GM12878 (cell line): ENCODE data around the gene ZNF107. TPM values are rescaled to one million over a fixed set of nuclear protein-coding genes. Genes with fewer than 3 reads are reported as not detected.

Source experiments
- ATAC-seq: fragments of 200-7000 bp; cut with Tn5 transposase; 3 replicates; pipeline ENCODE4 v1.9.1; 2020; ENCODE audit warnings: mild to moderate bottlenecking, moderate library complexity
- BruUV-seq: library from RNA; stranded (reverse); fragments of 400-500 nt; replicated peaks from 2 replicates; lab custom pipeline; 2021; lab: Mats Ljungman, UMichigan
- CTCF ChIA-PET: fragments of 300-600 bp; sonication (Branson Sonifier 250); formaldehyde crosslinking; extraction: SDS; loops from one replicate; lab custom pipeline; 2021; ENCODE audit warnings: inconsistent platforms; lab: Yijun Ruan, JAX
- POLR2A ChIA-PET: fragments of 350-600 bp; formaldehyde crosslinking; extraction: SDS; loops from one replicate; lab custom pipeline; 2021; ENCODE audit warnings: inconsistent platforms; lab: Charles Lee
- RAD21 ChIA-PET: fragments of 300-600 bp; sonication (Branson Sonifier 250); formaldehyde crosslinking; loops from one replicate; lab custom pipeline; 2023; ENCODE audit warnings: antibody characterized with exemption; ENCODE audit not compliant: unreplicated experiment; lab: Charles Lee
- SMC1A ChIA-PET: fragments of 300-600 bp; sonication (Branson Sonifier 250); formaldehyde crosslinking; loops from one replicate; lab custom pipeline; 2023; ENCODE audit not compliant: unreplicated experiment, uncharacterized antibody; lab: Charles Lee
- DNase-seq: peaks from one replicate; pipeline ENCODE4 v3.0.0-alpha.2; 2011; ENCODE audit warnings: low read depth, low spot score
- FAIRE-seq: peaks from 3 replicates; lab custom pipeline; 2011; peaks lifted over from hg19 to GRCh38; lab: Jason Lieb, UNC
- H2AFZ ChIP-seq: 2 replicates; pipeline ENCODE4 v1.6.0; 2011; ENCODE audit warnings: low read depth, low read length, control low read depth; ENCODE audit not compliant: control insufficient read depth
- H3K27ac ChIP-seq: 2 replicates; pipeline ENCODE4 v1.5.1; 2011; ENCODE audit warnings: control low read depth; ENCODE audit not compliant: control insufficient read depth, insufficient read depth
- H3K27me3 ChIP-seq, 2 experiments: replicated peaks in 1 of 2; 2 replicates each; pipeline versions ENCODE4 v1.6.0 to v1.6.1; 2011; ENCODE audit warnings: low read length in 1 of 2; ENCODE audit not compliant: control insufficient read depth in 2 of 2, insufficient read depth in 2 of 2
- H3K36me3 ChIP-seq, 2 experiments: 2 replicates each; pipeline ENCODE4 v1.5.1; 2011; ENCODE audit warnings: low read length in 1 of 2; ENCODE audit not compliant: control insufficient read depth in 2 of 2, insufficient read depth in 2 of 2
- H3K4me1 ChIP-seq: 2 replicates; pipeline ENCODE4 v1.6.1; 2011; ENCODE audit warnings: mild to moderate bottlenecking, low read length, moderate library complexity, mixed read lengths; ENCODE audit not compliant: control insufficient read depth, insufficient read depth
- H3K4me2 ChIP-seq: 2 replicates; pipeline ENCODE4 v1.6.0; 2011; ENCODE audit warnings: control low read depth; ENCODE audit not compliant: control insufficient read depth, insufficient read depth
- H3K4me3 ChIP-seq: fragments of 200-600 bp; sonication (generic); 2 replicates; pipeline ENCODE4 v1.5.1; 2016
- H3K79me2 ChIP-seq: 2 replicates; pipeline ENCODE4 v1.6.0; 2011; ENCODE audit warnings: low read length; ENCODE audit not compliant: control insufficient read depth, insufficient read depth
- H3K9ac ChIP-seq: 2 replicates; pipeline ENCODE4 v1.8.0; 2011; ENCODE audit warnings: low read length, control low read depth, mixed read lengths; ENCODE audit not compliant: control insufficient read depth, insufficient read depth
- H3K9me3 ChIP-seq: replicated peaks from 3 replicates; pipeline ENCODE4 v1.5.1; 2011; ENCODE audit warnings: mild to moderate bottlenecking, low read length; ENCODE audit not compliant: control insufficient read depth, insufficient read depth
- H4K20me1 ChIP-seq: 2 replicates; pipeline ENCODE4 v1.6.0; 2011; ENCODE audit not compliant: control insufficient read depth, insufficient read depth
- ATF2 ChIP-seq: IDR thresholded peaks from 2 replicates; pipeline ENCODE4 v1.6.1; 2012; ENCODE audit warnings: low read length, inconsistent platforms
- ATF3 ChIP-seq: IDR thresholded peaks from 2 replicates; pipeline ENCODE4 v1.6.1; 2011; ENCODE audit warnings: low read depth, mild to moderate bottlenecking, low read length, moderate library complexity, borderline replicate concordance; ENCODE audit errors: extremely low read depth
- BACH1 ChIP-seq: fragments of 450-650 bp; IDR thresholded peaks from 2 replicates; pipeline ENCODE4 v1.6.1; 2017; ENCODE audit warnings: mild to moderate bottlenecking, borderline replicate concordance
- BRCA1 ChIP-seq: IDR thresholded peaks from 2 replicates; pipeline ENCODE4 v1.6.1; 2011; ENCODE audit warnings: low read depth, low read length, improper control_type of control experiment
- CBX5 ChIP-seq: sonication (generic); IDR thresholded peaks from 2 replicates; pipeline ENCODE4 v1.6.1; 2016; ENCODE audit warnings: low read depth, moderate library complexity, mild to moderate bottlenecking, inconsistent platforms
- DPF2 ChIP-seq: fragments of 450-650 bp; IDR thresholded peaks from 2 replicates; pipeline ENCODE4 v1.6.1; 2017; ENCODE audit warnings: mild to moderate bottlenecking
- EP300 ChIP-seq, 2 experiments: fragments of 150-350 bp in 1 of 2; IDR thresholded peaks; 2 replicates each; pipeline ENCODE4 v1.6.1; 2011 to 2012; ENCODE audit warnings: low read depth in 2 of 2, low read length in 2 of 2, borderline replicate concordance in 1 of 2, improper control_type of control experiment in 1 of 2, inconsistent platforms in 1 of 2; ENCODE audit not compliant: control insufficient read depth in 1 of 2
- ESRRA ChIP-seq: IDR thresholded peaks from 2 replicates; pipeline ENCODE4 v1.6.1; 2012; ENCODE audit warnings: mild to moderate bottlenecking, low read length, improper control_type of control experiment
- GATAD2B ChIP-seq: fragments of 450-650 bp; conservative IDR thresholded peaks from 2 replicates; pipeline ENCODE4 v1.6.1; 2017; ENCODE audit warnings: low read depth, mild to moderate bottlenecking, moderate library complexity
- HDAC6 ChIP-seq: fragments of 200-600 bp; sonication (generic); IDR thresholded peaks from one replicate; pipeline ENCODE4 v1.8.0; 2017; ENCODE audit warnings: antibody characterized with exemption; ENCODE audit not compliant: unreplicated experiment
- IRF3 ChIP-seq: fragments of 450-650 bp; IDR thresholded peaks from 2 replicates; pipeline ENCODE4 v1.6.1; 2014; ENCODE audit warnings: mild to moderate bottlenecking
- KLF5 ChIP-seq: fragments of 450-650 bp; IDR thresholded peaks from 2 replicates; pipeline ENCODE4 v1.6.1; 2014; ENCODE audit warnings: mild to moderate bottlenecking; ENCODE audit not compliant: partially characterized antibody
- NFYA ChIP-seq: IDR thresholded peaks from 2 replicates; pipeline ENCODE4 v1.6.1; 2011; ENCODE audit warnings: low read depth, mild to moderate bottlenecking, low read length, improper control_type of control experiment, borderline replicate concordance
- NR2C1 ChIP-seq: fragments of 450-650 bp; IDR thresholded peaks from 2 replicates; pipeline ENCODE4 v1.6.1; 2017; ENCODE audit warnings: antibody characterized with exemption, mild to moderate bottlenecking, moderate library complexity
- NRF1 ChIP-seq: conservative IDR thresholded peaks from 2 replicates; pipeline ENCODE4 v1.6.1; 2011; ENCODE audit warnings: mild to moderate bottlenecking, low read depth, low read length, improper control_type of control experiment
- PAX8 ChIP-seq: fragments of 450-650 bp; IDR thresholded peaks from 2 replicates; pipeline ENCODE4 v1.6.1; 2017; ENCODE audit warnings: mild to moderate bottlenecking, moderate library complexity
- POLR2A ChIP-seq: IDR thresholded peaks from 2 replicates; pipeline ENCODE4 v1.6.1; 2011; ENCODE audit warnings: low read depth, mild to moderate bottlenecking, low read length
- POLR2AphosphoS5 ChIP-seq: IDR thresholded peaks from 2 replicates; pipeline ENCODE4 v1.6.1; 2011; ENCODE audit warnings: mild to moderate bottlenecking, low read length, inconsistent platforms
- RB1 ChIP-seq: fragments of 450-650 bp; formaldehyde crosslinking; IDR thresholded peaks from 2 replicates; pipeline ENCODE4 v1.6.1; 2017; ENCODE audit warnings: mild to moderate bottlenecking, borderline replicate concordance
- SMAD5 ChIP-seq: IDR thresholded peaks from 2 replicates; pipeline ENCODE4 v1.6.1; 2016; ENCODE audit warnings: antibody characterized with exemption, low read depth
- SP1 ChIP-seq: IDR thresholded peaks from one replicate; pipeline ENCODE4 v1.6.1; 2011; ENCODE audit warnings: low read depth, low read length
- SPI1 ChIP-seq: IDR thresholded peaks from 2 replicates; pipeline ENCODE4 v1.6.1; 2011; ENCODE audit warnings: low read depth, mild to moderate bottlenecking, low read length, moderate library complexity, borderline replicate concordance; ENCODE audit not compliant: insufficient read depth
- SUZ12 ChIP-seq: fragments of 200-600 bp; sonication (generic); IDR thresholded peaks from one replicate; pipeline ENCODE4 v1.6.1; 2018; ENCODE audit warnings: antibody characterized with exemption, mild to moderate bottlenecking; ENCODE audit not compliant: unreplicated experiment
- TCF7 ChIP-seq: IDR thresholded peaks from 2 replicates; pipeline ENCODE4 v1.6.1; 2014; ENCODE audit warnings: antibody characterized with exemption, borderline replicate concordance
- WRNIP1 ChIP-seq: IDR thresholded peaks from 2 replicates; pipeline ENCODE4 v1.6.1; 2011; ENCODE audit warnings: low read depth, low read length, improper control_type of control experiment, borderline replicate concordance
- in situ Hi-C: fragments of 300-500 bp; cut with MboI; formaldehyde crosslinking; loops from 9 replicates; pipeline ENCODE4 v1.14.3; 2018; ENCODE audit warnings: mixed read lengths
- intact Hi-C: fragments of 100-400 bp; cut with micrococcal nuclease; formaldehyde crosslinking; loops from one replicate; pipeline ENCODE4 v1.14.2; 2022; ENCODE audit not compliant: unreplicated experiment
- polyA plus RNA-seq, 11 experiments: library from polyadenylated mRNA; depleted of rRNA in 4 of 11; unstranded in 6 of 11; stranded (reverse) in 5 of 11; fragments of >200 nt; fragmentation: Nextera tagmentation in 4 of 11; fragmentation: Illumina TruSeq in 1 of 11; extraction: Ambion mirVana in 4 of 11; extraction: Trizol in 1 of 11; gene quantifications; 1 replicate in 1 of 11; 2 replicates in 10 of 11; pipeline versions ENCODE4 v1.2.1 to v1.2.3, GENCODE V29; 2011 to 2016; ENCODE audit warnings: inconsistent platforms in 2 of 11, missing spikeins in 2 of 11, low read depth in 1 of 11
- total RNA-seq, 4 experiments: library from RNA; depleted of rRNA in 3 of 4; stranded (reverse); fragments of >200 nt in 3 of 4; fragmentation: Illumina TruSeq in 1 of 4; extraction: Trizol in 1 of 4; gene quantifications; 2 replicates each; pipeline versions ENCODE4 v1.2.1 to v1.2.3, GENCODE V29; 2013 to 2021

Gene ZNF107
- total and polyA plus RNA-seq, 10 of the 15 experiments (the other 5 are each of a cell fraction or from before 2014, with no cell fraction given) = 3.2 to 23.3 (median 13.7) TPM

GRCh38 chr7:64626557-64626956 is 39.4 kb upstream of the ZNF107 start (continued):
- TF ChIP-seq POLR2AphosphoS5 = no peak
- no peak for TF ChIP-seq SP1
- TF ChIP-seq KLF5 = no peak
- TF ChIP-seq ESRRA = no peak
- TF ChIP-seq POLR2A = no peak
- no peak for TF ChIP-seq HDAC6
- TF ChIP-seq IRF3 = no peak
- TF ChIP-seq RB1 = no peak
- no peak for TF ChIP-seq SMAD5

- BruUV-seq = no TSS peak
- CTCF ChIA-PET = no interaction called here
- H4K20me1 ChIP-seq = no peaks in the 10 kb centered on the region
- H3K9me3 ChIP-seq = no peaks in the 10 kb centered on the region; the same call in 2 of the 3 replicates
- SMC1A ChIA-PET = no interaction called here
- RAD21 ChIA-PET = no interaction called here
- TF ChIP-seq GATAD2B (no peak), EP300 (IDR thresholded peaks at IDR 0.05; ENCODE audit: borderline replicate concordance in 1 of 2, control insufficient read depth in 1 of 2, low read depth in 2 of 2, low read length in 2 of 2) (no peak), SPI1 (no peak), BACH1 (no peak), ATF3 (no peak), NR2C1 (no peak), BRCA1 (no peak), PAX8 (no peak), NRF1 (no peak), NFYA (no peak), ATF2 (no peak), CBX5 (no peak), WRNIP1 (no peak), DPF2 (no peak), TCF7 (no peak), SUZ12 (no peak)
- H3K4me3 ChIP-seq = no peak overlapping the region
- intact Hi-C loops = no loop called here
- POLR2A ChIA-PET = no interaction called here
- no peak overlapping the region for H3K27ac ChIP-seq
- H3K4me2 ChIP-seq = no peak overlapping the region
- no peak overlapping the region for H2AFZ ChIP-seq
- no peak for FAIRE-seq
- H3K36me3 ChIP-seq = no peaks in the 10 kb centered on the region
- no peaks in the 10 kb centered on the region for H3K79me2 ChIP-seq
- no peaks in the 10 kb centered on the region for H3K4me1 ChIP-seq
- H3K9ac ChIP-seq = no peak overlapping the region
- in situ Hi-C loops = no loop called here
- H3K27me3 ChIP-seq = no peaks in the 10 kb centered on the region
- DNase-seq = no peak
- no peak for ATAC-seq
These were observed 37.7 kb upstream of the ZNF107 start for GRCh38 chr7:64628192-64628591.
